ENCODE data around the gene SERBP1.

Gene SERBP1

GRCh38 chr1:67432745-67433144 is 2.5 kb upstream of the SERBP1 start:
- DNase-seq (ENCODE audit: low spot score) = no peak
- TF ChIP-seq CTCF (IDR thresholded peaks at IDR 0.05; ENCODE audit: extremely low read depth, missing control alignments) = no peak

- no peak for DNase-seq (ENCODE audit: low spot score)
Observed at GRCh38 chr1:67431869-67432578, 1.8 kb upstream of the SERBP1 start.

GRCh38 chr1:67431156-67431765 is 1.1 kb upstream of the SERBP1 start:
- no peak for DNase-seq (ENCODE audit: low spot score)
- TF ChIP-seq CTCF (IDR thresholded peaks at IDR 0.05; ENCODE audit: extremely low read depth, missing control alignments) = no peak

More at GRCh38 chr1:67431869-67432578, 1.8 kb upstream of the SERBP1 start:
- no peak for TF ChIP-seq CTCF (IDR thresholded peaks at IDR 0.05; ENCODE audit: extremely low read depth, missing control alignments)

- no peak for TF ChIP-seq CTCF (IDR thresholded peaks at IDR 0.05; ENCODE audit: extremely low read depth, missing control alignments)
Observed at GRCh38 chr1:67429528-67430357, 459 bp downstream of the SERBP1 start.

GRCh38 chr1:67429011-67429527 is 1.1 kb downstream of the SERBP1 start:
- TF ChIP-seq CTCF (IDR thresholded peaks at IDR 0.05; ENCODE audit: extremely low read depth, missing control alignments) = no peak
- DNase-seq (ENCODE audit: low spot score) = peak; percentile 16

More at GRCh38 chr1:67429528-67430357, 459 bp downstream of the SERBP1 start:
- DNase-seq (ENCODE audit: low spot score) = no peak

GRCh38 chr1:67427947-67428346 is 2.3 kb downstream of the SERBP1 start:
- no peak for DNase-seq (ENCODE audit: low spot score)
- TF ChIP-seq CTCF (IDR thresholded peaks at IDR 0.05; ENCODE audit: extremely low read depth, missing control alignments) = no peak
